ENCODE data around the gene CDKL4.

- TF ChIP-seq CTCF (tag by site-specific recombination; IDR thresholded peaks at IDR 0.05): no peak
- TF ChIP-seq MZF1 (tag by site-specific recombination; IDR thresholded peaks at IDR 0.05; ENCODE audit: borderline replicate concordance): no peak
- no peak for TF ChIP-seq ZBTB7A (tag by site-specific recombination; IDR thresholded peaks at IDR 0.05; ENCODE audit: low read depth)
Observed at GRCh38 chr2:39150102-39150562, 93.6 kb downstream of the CDKL4 start.
